Smooth muscle cell (in vitro differentiated cells): ENCODE results near the gene KCNJ5. TPM values are rescaled to one million over a fixed set of nuclear protein-coding genes. Genes with fewer than 3 reads are reported as not detected.

Source experiments
- DNase-seq: peaks from one replicate; lab custom pipeline; 2025; ENCODE audit not compliant: unreplicated experiment; lab: John Stamatoyannopoulos, UW
- H2AFZ ChIP-seq: fragments of 200-600 bp; sonication (generic); 2 replicates; pipeline ENCODE4 v1.6.0; 2016; ENCODE audit warnings: antibody characterized with exemption, low read depth, mild to moderate bottlenecking
- H3F3A ChIP-seq: fragments of 200-600 bp; sonication (generic); 2 replicates; pipeline ENCODE4 v1.6.0; 2017; ENCODE audit warnings: antibody characterized with exemption, low read depth
- H3K27ac ChIP-seq: fragments of 200-600 bp; sonication (generic); 2 replicates; pipeline ENCODE4 v1.5.1; 2016; ENCODE audit warnings: low read depth, mild to moderate bottlenecking
- H3K27me3 ChIP-seq: fragments of 200-600 bp; sonication (generic); 2 replicates; pipeline ENCODE4 v1.6.1; 2016; ENCODE audit warnings: low read depth, mild to moderate bottlenecking
- H3K36me3 ChIP-seq: fragments of 200-600 bp; sonication (generic); 2 replicates; pipeline ENCODE4 v1.5.1; 2016; ENCODE audit warnings: low read depth
- H3K4me1 ChIP-seq: fragments of 200-600 bp; sonication (generic); 2 replicates; pipeline ENCODE4 v1.5.1; 2016; ENCODE audit warnings: low read depth
- H3K4me2 ChIP-seq: fragments of 200-600 bp; sonication (generic); 2 replicates; pipeline ENCODE4 v1.6.0; 2016; ENCODE audit warnings: mild to moderate bottlenecking
- H3K4me3 ChIP-seq: fragments of 200-600 bp; sonication (generic); 2 replicates; pipeline ENCODE4 v1.5.1; 2016; ENCODE audit warnings: mild to moderate bottlenecking
- H3K79me2 ChIP-seq: fragments of 200-600 bp; sonication (generic); 2 replicates; pipeline ENCODE4 v1.6.0; 2016; ENCODE audit warnings: low read depth, mild to moderate bottlenecking
- H3K9ac ChIP-seq: fragments of 200-600 bp; sonication (generic); 2 replicates; pipeline ENCODE4 v1.6.0; 2016; ENCODE audit warnings: low read depth
- H3K9me3 ChIP-seq: fragments of 200-600 bp; sonication (generic); replicated peaks from 2 replicates; pipeline ENCODE4 v1.5.1; 2016; ENCODE audit warnings: low read depth
- H4K20me1 ChIP-seq: fragments of 200-600 bp; sonication (generic); 2 replicates; pipeline ENCODE4 v1.6.0; 2016; ENCODE audit warnings: low read depth
- CTCF ChIP-seq: fragments of 200-600 bp; sonication (generic); IDR thresholded peaks from 2 replicates; pipeline ENCODE4 v1.5.1; 2017; ENCODE audit warnings: borderline replicate concordance, mild to moderate bottlenecking, antibody characterized with exemption; ENCODE audit not compliant: insufficient read depth, poor library complexity, severe bottlenecking
- WGBS: methylation state at CpG from one replicate; pipeline ENCODE4 v1.1.7; 2016; ENCODE audit warnings: low lambda C conversion rate; 5-methylcytosine and 5-hydroxymethylcytosine counted together
- polyA plus RNA-seq: library from polyadenylated mRNA; unstranded; fragments of >200 nt; fragmentation: Nextera tagmentation; extraction: Ambion mirVana; gene quantifications from 2 replicates; pipeline ENCODE4 v1.2.1, GENCODE V29; 2016
- total RNA-seq: library from RNA; depleted of rRNA; stranded (reverse); fragments of >200 nt; gene quantifications from 2 replicates; pipeline ENCODE4 v1.2.3, GENCODE V29; 2014

The KCNJ5 gene
- total and polyA plus RNA-seq, 2 experiments from 2014 or later, result 0.11 TPM; not detected in 1

- Histone ChIP-seq H2AFZ (no peak overlapping the region), H3F3A (no peaks in the 10 kb centered on the region), H3K79me2 (no peaks in the 10 kb centered on the region), H3K4me1 (peaks cover 28% of the 10 kb centered on the region), H3K9me3 (no peaks in the 10 kb centered on the region), H3K4me2 (peak overlapping the region; percentile 99), H3K4me3 (no peak overlapping the region), H3K27me3 (peaks cover 77% of the 10 kb centered on the region), H4K20me1 (no peaks in the 10 kb centered on the region), H3K36me3 (no peaks in the 10 kb centered on the region), H3K9ac (no peak overlapping the region), H3K27ac (no peak overlapping the region)
- TF ChIP-seq CTCF, result no peak
- 47% methylated on average over 8 of the region's 8 CpGs for WGBS
- DNase-seq, result no peak
Measured at GRCh38 chr11:128889657-128890213, 1.4 kb upstream of the KCNJ5 start.

GRCh38 chr11:128890216-128890542 lies 977 bp upstream of the KCNJ5 start:
- Histone ChIP-seq H3K9me3 (no peaks in the 10 kb centered on the region), H3K79me2 (no peaks in the 10 kb centered on the region), H3K4me1 (peaks cover 28% of the 10 kb centered on the region), H3K27ac (no peak overlapping the region), H3K36me3 (no peaks in the 10 kb centered on the region), H4K20me1 (no peaks in the 10 kb centered on the region), H3K27me3 (peaks cover 75% of the 10 kb centered on the region), H3K9ac (no peak overlapping the region), H3K4me3 (peak overlapping the region; percentile 57), H3K4me2 (peak overlapping the region; percentile 99), H3F3A (no peaks in the 10 kb centered on the region), H2AFZ (peak overlapping the region; percentile 87)
- TF ChIP-seq CTCF, result no peak
- DNase-seq, result no peak
- 12% methylated on average over 8 of the region's 9 CpGs for WGBS

- no peaks in the 10 kb centered on the region for H3K9me3 ChIP-seq
- no peak for DNase-seq
Measured at GRCh38 chr11:128891913-128892398, 800 bp downstream of the KCNJ5 start.

More at GRCh38 chr11:128891913-128892398, 800 bp downstream of the KCNJ5 start:
- Histone ChIP-seq H2AFZ (no peak overlapping the region), H3K4me1 (peaks cover 28% of the 10 kb centered on the region), H3K36me3 (no peaks in the 10 kb centered on the region), H3F3A (no peaks in the 10 kb centered on the region), H4K20me1 (no peaks in the 10 kb centered on the region), H3K27me3 (peaks cover 57% of the 10 kb centered on the region), H3K79me2 (no peaks in the 10 kb centered on the region), H3K9ac (no peak overlapping the region), H3K27ac (no peak overlapping the region), H3K4me3 (peak overlapping the region; percentile 57), H3K4me2 (peak overlapping the region; percentile 99)
- TF ChIP-seq CTCF, result no peak
- 61% methylated on average over 6 of the region's 6 CpGs for WGBS
